Activated CD8-positive, alpha-beta memory T cell treated with anti-CD3 and anti-CD28 coated beads, Interleukin-2, amount 50 U/mL, for 24 hours (primary cell): ENCODE data around the gene DAP.
"Not testable (repeated sequence)": the region's sequence is repeated elsewhere in the genome, so short reads cannot be mapped to it uniquely, and the experiment has no call there.

Experiments
- DNase-seq: peaks from one replicate; pipeline ENCODE4 v3.0.0-alpha.2; 2020; ENCODE audit errors: extremely low read depth

Gene DAP

GRCh38 chr5:10672146-10673016, 88.7 kb downstream of the DAP start:
- no peak for DNase-seq

GRCh38 chr5:10671041-10672008, 89.7 kb downstream of the DAP start:
- DNase-seq = no peak

- no peak for DNase-seq
Observed at GRCh38 chr5:10669983-10670382, 91.1 kb downstream of the DAP start.

GRCh38 chr5:10668697-10669096, 92.3 kb downstream of the DAP start:
- no peak for DNase-seq

GRCh38 chr5:10667431-10668057, 93.5 kb downstream of the DAP start:
- DNase-seq = no peak

- no peak for DNase-seq
Observed at GRCh38 chr5:10666531-10667299, 94.3 kb downstream of the DAP start.

GRCh38 chr5:10665799-10666198, 95.2 kb downstream of the DAP start:
- DNase-seq = no peak

GRCh38 chr5:10664180-10664769, 96.8 kb downstream of the DAP start:
- not testable (repeated sequence) for DNase-seq

GRCh38 chr5:10663489-10664179, 97.4 kb downstream of the DAP start:
- no peak for DNase-seq

GRCh38 chr5:10662661-10663488, 98.2 kb downstream of the DAP start:
- DNase-seq = no peak

- no peak for DNase-seq
Observed at GRCh38 chr5:10662083-10662482, 99.0 kb downstream of the DAP start.

- DNase-seq = no peak
Observed at GRCh38 chr5:10661401-10661800, 99.6 kb downstream of the DAP start.

GRCh38 chr5:10660720-10661387, 100.2 kb downstream of the DAP start:
- DNase-seq = no peak

GRCh38 chr5:10660135-10660534, 100.9 kb downstream of the DAP start:
- no peak for DNase-seq

GRCh38 chr5:10658265-10658664, 102.8 kb downstream of the DAP start:
- DNase-seq = no peak

GRCh38 chr5:10655972-10656830, 104.8 kb downstream of the DAP start:
- DNase-seq = no peak

GRCh38 chr5:10655161-10655971, 105.7 kb downstream of the DAP start:
- DNase-seq = no peak
